Heart left ventricle (tissue), 13 donors: Measurements from ENCODE around the gene SZT2.

Experiments
- POLR2A ChIP-seq, 2 donors: fragments of 450-650 bp; IDR thresholded peaks; one replicate each; pipeline ENCODE4 v1.6.1; 2017; ENCODE audit warnings: antibody characterized with exemption in 2 of 2, mild to moderate bottlenecking in 2 of 2, moderate library complexity in 2 of 2
- TF ChIP-seq, protein P1 (sequence below), 12 donors: fragments of 200-600 bp; sonication (generic) in 4 of 12; IDR thresholded peaks; one replicate each; pipeline versions ENCODE4 v1.5.0 to v1.8.0; 2018 to 2022; ENCODE audit warnings: antibody characterized with exemption in 12 of 12, mild to moderate bottlenecking in 5 of 12
- donor health status: ischemic (EF 13 %, LVEDD 7.1; RV severe dilation, severe dysfunction).
- donor health status: DM: no; HTN: yes; CAD: no.
- donor health status: DM: no; HTN: no; CAD: no.
- donor health status: ischemic (EF 25% LVEDD 6.9; RV normal size, moderate dysfunction).
- donor health status: ischemic (EF 25% LVEDD 5.7; RV mildly dilated, moderate dysfunction).
- donor health status: ischemic (EF 35%, LVEDD 5.7; RV mildly dilated, moderate dysfunction).
- donor health status: nonischemic (EF 11% LVEDD 7.7; RV severe dilation, severe dysfunction).
- donor health status: DM: yes; HTN: yes; CAD: no.
- donor health status: PGD.
- donor health status: ischemic (EF 29% LVEDD 5.4; RV normal size, mild dysfunction).
- donor health status: nonischemic (EF 23%, LVEDD 6.1; RV moderate dilation, normal function).

- no peak for TF ChIP-seq POLR2A (IDR thresholded peaks at IDR 0.05)
- TF ChIP-seq, protein P1, sequence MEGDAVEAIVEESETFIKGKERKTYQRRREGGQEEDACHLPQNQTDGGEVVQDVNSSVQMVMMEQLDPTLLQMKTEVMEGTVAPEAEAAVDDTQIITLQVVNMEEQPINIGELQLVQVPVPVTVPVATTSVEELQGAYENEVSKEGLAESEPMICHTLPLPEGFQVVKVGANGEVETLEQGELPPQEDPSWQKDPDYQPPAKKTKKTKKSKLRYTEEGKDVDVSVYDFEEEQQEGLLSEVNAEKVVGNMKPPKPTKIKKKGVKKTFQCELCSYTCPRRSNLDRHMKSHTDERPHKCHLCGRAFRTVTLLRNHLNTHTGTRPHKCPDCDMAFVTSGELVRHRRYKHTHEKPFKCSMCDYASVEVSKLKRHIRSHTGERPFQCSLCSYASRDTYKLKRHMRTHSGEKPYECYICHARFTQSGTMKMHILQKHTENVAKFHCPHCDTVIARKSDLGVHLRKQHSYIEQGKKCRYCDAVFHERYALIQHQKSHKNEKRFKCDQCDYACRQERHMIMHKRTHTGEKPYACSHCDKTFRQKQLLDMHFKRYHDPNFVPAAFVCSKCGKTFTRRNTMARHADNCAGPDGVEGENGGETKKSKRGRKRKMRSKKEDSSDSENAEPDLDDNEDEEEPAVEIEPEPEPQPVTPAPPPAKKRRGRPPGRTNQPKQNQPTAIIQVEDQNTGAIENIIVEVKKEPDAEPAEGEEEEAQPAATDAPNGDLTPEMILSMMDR (IDR thresholded peaks at IDR 0.05), result no peak
Observed at GRCh38 chr1:43451157-43451591, 61.5 kb downstream of the SZT2 start.
